Stomach (tissue), 4 donors: ENCODE data around the gene SLC7A14.

Experiments
- EP300 ChIP-seq: sonication (generic); formaldehyde crosslinking; IDR thresholded peaks from one replicate; pipeline ENCODE4 v1.6.1; 2017; ENCODE audit warnings: antibody characterized with exemption
- POLR2A ChIP-seq, 4 donors: fragments of 450-650 bp; IDR thresholded peaks; one replicate each; pipeline ENCODE4 v1.6.1; 2016; ENCODE audit warnings: antibody characterized with exemption in 4 of 4, control low read depth in 2 of 4, mild to moderate bottlenecking in 1 of 4, moderate library complexity in 1 of 4
- TF ChIP-seq, protein P1 (sequence below), 7 experiments: fragments of 450-650 bp in 4 of 7; fragments of 200-600 bp in 3 of 7; sonication (generic) in 3 of 7; IDR thresholded peaks; one replicate each; pipeline ENCODE4 v1.5.1; 2016 to 2019; ENCODE audit warnings: antibody characterized with exemption in 7 of 7, control low read depth in 2 of 7, mild to moderate bottlenecking in 1 of 7

DNA sequence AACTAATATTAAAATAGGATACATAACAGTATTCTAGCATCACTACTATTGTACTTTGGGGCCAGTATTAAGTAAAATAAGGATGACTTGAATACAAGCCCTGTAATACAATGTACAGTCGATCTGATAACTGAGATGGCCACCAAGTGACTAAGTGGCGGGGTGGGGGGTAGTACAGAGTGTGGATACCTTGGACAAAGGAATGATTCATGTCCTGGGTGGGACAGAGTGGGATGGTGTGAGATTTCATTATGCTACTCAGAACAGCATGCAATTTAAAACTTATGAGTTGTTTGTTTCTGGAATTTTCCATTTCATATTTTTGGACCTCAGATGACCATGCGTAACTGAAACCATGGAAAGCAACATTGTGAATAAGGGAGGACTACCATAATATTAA lies 46.0 kb downstream of the SLC7A14 start:
- TF ChIP-seq, protein P1, sequence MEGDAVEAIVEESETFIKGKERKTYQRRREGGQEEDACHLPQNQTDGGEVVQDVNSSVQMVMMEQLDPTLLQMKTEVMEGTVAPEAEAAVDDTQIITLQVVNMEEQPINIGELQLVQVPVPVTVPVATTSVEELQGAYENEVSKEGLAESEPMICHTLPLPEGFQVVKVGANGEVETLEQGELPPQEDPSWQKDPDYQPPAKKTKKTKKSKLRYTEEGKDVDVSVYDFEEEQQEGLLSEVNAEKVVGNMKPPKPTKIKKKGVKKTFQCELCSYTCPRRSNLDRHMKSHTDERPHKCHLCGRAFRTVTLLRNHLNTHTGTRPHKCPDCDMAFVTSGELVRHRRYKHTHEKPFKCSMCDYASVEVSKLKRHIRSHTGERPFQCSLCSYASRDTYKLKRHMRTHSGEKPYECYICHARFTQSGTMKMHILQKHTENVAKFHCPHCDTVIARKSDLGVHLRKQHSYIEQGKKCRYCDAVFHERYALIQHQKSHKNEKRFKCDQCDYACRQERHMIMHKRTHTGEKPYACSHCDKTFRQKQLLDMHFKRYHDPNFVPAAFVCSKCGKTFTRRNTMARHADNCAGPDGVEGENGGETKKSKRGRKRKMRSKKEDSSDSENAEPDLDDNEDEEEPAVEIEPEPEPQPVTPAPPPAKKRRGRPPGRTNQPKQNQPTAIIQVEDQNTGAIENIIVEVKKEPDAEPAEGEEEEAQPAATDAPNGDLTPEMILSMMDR (IDR thresholded peaks at IDR 0.05) = no peak
- TF ChIP-seq POLR2A (IDR thresholded peaks at IDR 0.05) = no peak
- TF ChIP-seq EP300 = no peak
